HepG2 (cell line): Measurements from ENCODE around the gene RFC1. TPM values are rescaled to one million over a fixed set of nuclear protein-coding genes. Genes with fewer than 3 reads are reported as not detected.

Experiments used
- AKAP8 ChIP-seq: sonication (generic); formaldehyde crosslinking; IDR thresholded peaks from 2 replicates; pipeline ENCODE4 v1.5.1; 2020; ENCODE audit warnings: mild to moderate bottlenecking, missing genetic modification reagents
- ARHGAP35 ChIP-seq: sonication (generic); formaldehyde crosslinking; IDR thresholded peaks from 2 replicates; pipeline ENCODE4 v1.9.0; 2022; ENCODE audit warnings: mild to moderate bottlenecking, inconsistent platforms, moderate library complexity, missing genetic modification reagents, borderline replicate concordance
- ARNT ChIP-seq: fragments of 450-650 bp; IDR thresholded peaks from 2 replicates; pipeline ENCODE4 v1.6.1; 2017
- CC2D1A ChIP-seq: sonication (generic); formaldehyde crosslinking; IDR thresholded peaks from 2 replicates; pipeline ENCODE4 v1.8.1; 2023; ENCODE audit warnings: mild to moderate bottlenecking, missing genetic modification reagents
- DDIT3 ChIP-seq: sonication (generic); formaldehyde crosslinking; IDR thresholded peaks from 2 replicates; pipeline ENCODE4 v1.4.0; 2020; ENCODE audit warnings: mild to moderate bottlenecking, missing genetic modification reagents
- ERF ChIP-seq: IDR thresholded peaks from 2 replicates; pipeline ENCODE4 v1.6.1; 2018; ENCODE audit warnings: missing biosample characterization, missing genetic modification reagents
- FOXA1 ChIP-seq, 2 experiments: fragments of 450-650 bp in 1 of 2; sonication (generic) in 1 of 2; formaldehyde crosslinking in 1 of 2; IDR thresholded peaks; 2 replicates each; pipeline versions ENCODE4 v1.4.0 to v1.6.1; 2016 to 2020; ENCODE audit warnings: missing genetic modification reagents in 1 of 2
- GFI1 ChIP-seq: sonication (generic); formaldehyde crosslinking; IDR thresholded peaks from 2 replicates; pipeline ENCODE4 v1.5.0; 2020; ENCODE audit warnings: missing genetic modification reagents, mild to moderate bottlenecking, borderline replicate concordance
- HDAC6 ChIP-seq: fragments of 200-600 bp; sonication (generic); IDR thresholded peaks from 2 replicates; pipeline ENCODE4 v1.7.0; 2017; ENCODE audit warnings: mild to moderate bottlenecking, antibody characterized with exemption, low read length, low read depth
- HIVEP1 ChIP-seq: sonication (generic); formaldehyde crosslinking; IDR thresholded peaks from 2 replicates; pipeline ENCODE4 v1.4.0; 2020; ENCODE audit warnings: mild to moderate bottlenecking, missing genetic modification reagents
- HNRNPK ChIP-seq: fragments of 200-400 bp; formaldehyde crosslinking; IDR thresholded peaks from 2 replicates; pipeline ENCODE4 v1.6.1; 2018; ENCODE audit warnings: low read length, low read depth, moderate library complexity, mild to moderate bottlenecking; ENCODE audit not compliant: poor library complexity, severe bottlenecking
- HOXA3 ChIP-seq: sonication (generic); formaldehyde crosslinking; IDR thresholded peaks from 2 replicates; pipeline ENCODE4 v1.5.0; 2020; ENCODE audit warnings: missing genetic modification reagents
- HOXA7 ChIP-seq: sonication (generic); formaldehyde crosslinking; IDR thresholded peaks from 2 replicates; pipeline ENCODE4 v1.8.1; 2022; ENCODE audit warnings: mild to moderate bottlenecking, missing genetic modification reagents, moderate library complexity
- MTA3 ChIP-seq: sonication (generic); formaldehyde crosslinking; IDR thresholded peaks from 2 replicates; pipeline ENCODE4 v1.4.0; 2020; ENCODE audit warnings: missing genetic modification reagents
- NPAS2 ChIP-seq: sonication (generic); formaldehyde crosslinking; IDR thresholded peaks from 2 replicates; pipeline ENCODE4 v1.8.0; 2022; ENCODE audit warnings: mild to moderate bottlenecking, missing genetic modification reagents, borderline replicate concordance
- PBX2 ChIP-seq: IDR thresholded peaks from 2 replicates; pipeline ENCODE4 v1.6.1; 2016; ENCODE audit warnings: control low read depth
- TAF1 ChIP-seq: sonication (generic); formaldehyde crosslinking; IDR thresholded peaks from 2 replicates; pipeline ENCODE4 v1.4.0; 2020; ENCODE audit warnings: missing genetic modification reagents
- WIZ ChIP-seq: sonication (generic); formaldehyde crosslinking; IDR thresholded peaks from 2 replicates; pipeline ENCODE4 v1.5.1; 2020; ENCODE audit warnings: mild to moderate bottlenecking, missing genetic modification reagents
- ZBTB20 ChIP-seq: sonication (generic); formaldehyde crosslinking; IDR thresholded peaks from 2 replicates; pipeline ENCODE4 v1.8.1; 2023; ENCODE audit warnings: missing genetic modification reagents, low read depth, mild to moderate bottlenecking, borderline replicate concordance
- ZBTB4 ChIP-seq: sonication (generic); formaldehyde crosslinking; IDR thresholded peaks from 2 replicates; pipeline ENCODE4 v1.4.0; 2020; ENCODE audit warnings: missing genetic modification reagents, mild to moderate bottlenecking, borderline replicate concordance
- ZNF121 ChIP-seq: sonication (generic); formaldehyde crosslinking; IDR thresholded peaks from 2 replicates; pipeline ENCODE4 v1.5.0; 2020; ENCODE audit warnings: mild to moderate bottlenecking, missing genetic modification reagents
- ZNF180 ChIP-seq: sonication (generic); formaldehyde crosslinking; IDR thresholded peaks from 2 replicates; pipeline ENCODE4 v1.4.0; 2020; ENCODE audit warnings: low read depth, missing genetic modification reagents, borderline replicate concordance
- ZNF337 ChIP-seq: sonication (generic); formaldehyde crosslinking; IDR thresholded peaks from 2 replicates; pipeline ENCODE4 v1.5.1; 2020; ENCODE audit warnings: missing genetic modification reagents, low read depth, mild to moderate bottlenecking, borderline replicate concordance
- ZNF576 ChIP-seq: sonication (generic); formaldehyde crosslinking; IDR thresholded peaks from 2 replicates; pipeline ENCODE4 v1.4.0; 2020; ENCODE audit warnings: mild to moderate bottlenecking, missing genetic modification reagents
- ZNF777 ChIP-seq: sonication (generic); formaldehyde crosslinking; IDR thresholded peaks from 2 replicates; pipeline ENCODE4 v1.4.0; 2020; ENCODE audit warnings: missing genetic modification reagents
- ZNF839 ChIP-seq: sonication (generic); formaldehyde crosslinking; IDR thresholded peaks from 2 replicates; pipeline ENCODE4 v1.4.0; 2020; ENCODE audit warnings: missing genetic modification reagents, mild to moderate bottlenecking, borderline replicate concordance
- polyA plus RNA-seq, 8 experiments: library from polyadenylated mRNA; depleted of rRNA in 3 of 8; stranded (reverse) in 7 of 8; unstranded in 1 of 8; fragments of >200 nt; fragmentation: Illumina TruSeq in 4 of 8; extraction: Trizol in 4 of 8; gene quantifications; 2 replicates each; pipeline versions ENCODE4 v1.2.1 to v1.2.3, GENCODE V29; 2011 to 2016; ENCODE audit warnings: low read depth in 4 of 8, missing spikeins in 1 of 8, mixed read lengths in 1 of 8; ENCODE audit not compliant: insufficient read depth in 1 of 8
- total RNA-seq, 5 experiments: library from RNA; depleted of rRNA; stranded (reverse); fragments of >200 nt; fragmentation: Illumina TruSeq; extraction: Trizol; gene quantifications; 2 replicates each; pipeline ENCODE4 v1.2.3, GENCODE V29; 2016; ENCODE audit warnings: low read depth in 1 of 5

RFC1 gene
- total and polyA plus RNA-seq, 2 of the 13 experiments (the other 11 are each of a cell fraction or from before 2014, with no cell fraction given), result 15.9 to 78.8 TPM

GRCh38 chr4:39367166-39367565 lies 1.0 kb upstream of the RFC1 start (continued):
- TF ChIP-seq ZBTB20 (no peak), FOXA1 (IDR thresholded peaks at IDR 0.05) (no peak), FOXA1 (CRISPR knock-in tag; IDR thresholded peaks at IDR 0.05) (peak; percentile 40; the same call in 1 of the 2 replicates), AKAP8 (CRISPR knock-in tag) (no peak), ZBTB4 (CRISPR knock-in tag) (no peak), HOXA7 (CRISPR knock-in tag) (no peak), NPAS2 (no peak), ZNF180 (CRISPR knock-in tag) (no peak), ZNF839 (no peak), ERF (CRISPR knock-in tag) (peak; percentile 64; the same call in 1 of the 2 replicates), PBX2 (CRISPR knock-in tag) (no peak), ZNF121 (CRISPR knock-in tag) (peak; percentile 84), HNRNPK (no peak), HDAC6 (no peak), ARHGAP35 (CRISPR knock-in tag) (no peak), MTA3 (CRISPR knock-in tag) (no peak), GFI1 (no peak), HOXA3 (CRISPR knock-in tag) (no peak), ZNF337 (CRISPR knock-in tag) (no peak), TAF1 (no peak; the same call in 1 of the 2 replicates), HIVEP1 (no peak), DDIT3 (CRISPR knock-in tag) (no peak), CC2D1A (CRISPR knock-in tag) (no peak), ARNT (no peak), ZNF576 (CRISPR knock-in tag) (no peak), ZNF777 (CRISPR knock-in tag) (no peak), WIZ (CRISPR knock-in tag) (no peak)
